H1 (cell line): ENCODE data around the gene ETV7. TPM values are rescaled to one million over a fixed set of nuclear protein-coding genes. Genes with fewer than 3 reads are reported as not detected.

Source experiments
- CTCF ChIA-PET: fragments of 300-600 bp; sonication (Branson Sonifier 250); formaldehyde crosslinking; loops from one replicate; lab custom pipeline; 2021; ENCODE audit not compliant: partially characterized antibody; lab: Charles Lee
- POLR2A ChIA-PET: fragments of 300-600 bp; sonication (Branson Sonifier 250); formaldehyde crosslinking; loops from one replicate; lab custom pipeline; 2021; ENCODE audit warnings: inconsistent platforms; ENCODE audit not compliant: partially characterized antibody; lab: Charles Lee
- DNase-seq, 2 experiments: peaks; one replicate each; pipeline versions ENCODE4 v3.0.0 to v3.0.0-alpha.2; 2010 to 2022; ENCODE audit warnings: low spot score in 2 of 2, low read depth in 1 of 2, mixed read lengths in 1 of 2
- FAIRE-seq: peaks from 2 replicates; lab custom pipeline; 2011; peaks lifted over from hg19 to GRCh38; lab: Jason Lieb, UNC
- H2AFZ ChIP-seq: 2 replicates; pipeline ENCODE4 v1.8.1; 2012; ENCODE audit warnings: low read length, inconsistent platforms
- H2AK5ac ChIP-seq: 2 replicates; pipeline ENCODE4 v1.6.1; 2013; ENCODE audit warnings: low read depth, low read length
- H2BK120ac ChIP-seq: replicated peaks from 2 replicates; pipeline ENCODE3; 2013; ENCODE audit warnings: low read depth, low read length, inconsistent platforms
- H2BK12ac ChIP-seq: 2 replicates; pipeline ENCODE4 v1.6.1; 2013; ENCODE audit warnings: low read depth, low read length
- H2BK15ac ChIP-seq: 2 replicates; pipeline ENCODE4 v1.6.1; 2013; ENCODE audit warnings: low read length
- H2BK20ac ChIP-seq: 2 replicates; pipeline ENCODE4 v1.6.1; 2013; ENCODE audit warnings: low read length
- H2BK5ac ChIP-seq: 2 replicates; pipeline ENCODE4 v1.6.1; 2013; ENCODE audit warnings: low read depth, low read length
- H3K14ac ChIP-seq: 2 replicates; pipeline ENCODE4 v1.6.1; 2013; ENCODE audit warnings: inconsistent platforms; ENCODE audit not compliant: insufficient read length
- H3K18ac ChIP-seq: 2 replicates; pipeline ENCODE4 v1.6.1; 2013; ENCODE audit warnings: low read length; ENCODE audit errors: extremely low read depth
- H3K23ac ChIP-seq: 2 replicates; pipeline ENCODE4 v1.6.1; 2013; ENCODE audit warnings: inconsistent platforms; ENCODE audit not compliant: insufficient read length
- H3K23me2 ChIP-seq: 2 replicates; pipeline ENCODE4 v1.6.1; 2013; ENCODE audit warnings: low read depth, low read length
- H3K27ac ChIP-seq: 2 replicates; pipeline ENCODE4 v1.6.1; 2011; ENCODE audit warnings: low read depth, low read length, inconsistent platforms
- H3K27me3 ChIP-seq, 4 experiments: replicated peaks in 1 of 4; 1 replicate in 1 of 4; 2 replicates in 3 of 4; pipeline versions ENCODE4 v1.6.1 to v1.8.1; 2011 to 2013; ENCODE audit warnings: low read length in 3 of 4, mild to moderate bottlenecking in 3 of 4, inconsistent platforms in 2 of 4, mixed read lengths in 2 of 4, moderate library complexity in 1 of 4; ENCODE audit not compliant: control insufficient read depth in 3 of 4, insufficient read depth in 3 of 4; ENCODE audit errors: extremely low read depth in 1 of 4
- H3K36me3 ChIP-seq, 4 experiments: 2 replicates each; pipeline versions ENCODE4 v1.6.1 to v1.8.1; 2011 to 2013; ENCODE audit warnings: mild to moderate bottlenecking in 4 of 4, low read length in 3 of 4, moderate library complexity in 2 of 4, control low read depth in 1 of 4, inconsistent platforms in 1 of 4; ENCODE audit not compliant: insufficient read depth in 4 of 4, control insufficient read depth in 2 of 4
- H3K4ac ChIP-seq: replicated peaks from 2 replicates; pipeline ENCODE3; 2013; ENCODE audit warnings: low read length, low read depth, mixed read lengths, inconsistent platforms; ENCODE audit not compliant: insufficient read length
- H3K4me1 ChIP-seq, 4 experiments: replicated peaks in 1 of 4; 1 replicate in 1 of 4; 2 replicates in 3 of 4; pipeline versions ENCODE4 v1.6.1 to v1.8.1; 2011 to 2013; ENCODE audit warnings: low read length in 3 of 4, inconsistent platforms in 2 of 4, mixed read lengths in 1 of 4; ENCODE audit not compliant: insufficient read depth in 4 of 4, control insufficient read depth in 3 of 4
- H3K4me2 ChIP-seq, 2 experiments: 2 replicates each; pipeline versions ENCODE4 v1.6.1 to v1.8.1; 2011 to 2013; ENCODE audit warnings: low read depth in 2 of 2, low read length in 2 of 2, control low read depth in 1 of 2, inconsistent platforms in 1 of 2, mild to moderate bottlenecking in 1 of 2; ENCODE audit not compliant: insufficient read depth in 1 of 2
- H3K4me3 ChIP-seq, 4 experiments: fragments of 200-600, 300-600 bp in 1 of 4; sonication (generic), shearing (Covaris generic), sonication (Bioruptor Twin) in 1 of 4; 2 replicates each; pipeline versions ENCODE4 v1.5.1 to v1.8.1; 2011 to 2016; ENCODE audit warnings: low read length in 4 of 4, low read depth in 3 of 4, control low read depth in 2 of 4, inconsistent platforms in 2 of 4, mild to moderate bottlenecking in 2 of 4, mixed read lengths in 1 of 4, moderate library complexity in 1 of 4; ENCODE audit not compliant: insufficient read depth in 2 of 4; ENCODE audit errors: extremely low read depth in 1 of 4
- H3K56ac ChIP-seq: replicated peaks from 2 replicates; pipeline ENCODE3; 2013; ENCODE audit warnings: low read depth, mild to moderate bottlenecking, mixed read lengths, low read length, inconsistent platforms; ENCODE audit not compliant: insufficient read length
- H3K79me1 ChIP-seq: 2 replicates; pipeline ENCODE4 v1.6.1; 2013; ENCODE audit warnings: low read depth, low read length, control low read depth
- H3K79me2 ChIP-seq, 2 experiments: 2 replicates each; pipeline versions ENCODE4 v1.6.1 to v1.8.1; 2012 to 2013; ENCODE audit warnings: low read length in 2 of 2, mild to moderate bottlenecking in 2 of 2, inconsistent platforms in 1 of 2; ENCODE audit not compliant: insufficient read depth in 2 of 2, control insufficient read depth in 1 of 2
- H3K9ac ChIP-seq, 4 experiments: replicated peaks in 1 of 4; 1 replicate in 1 of 4; 2 replicates in 3 of 4; pipeline versions ENCODE4 v1.6.1 to v1.8.1; 2011 to 2013; ENCODE audit warnings: low read depth in 3 of 4, low read length in 3 of 4, control low read depth in 2 of 4, mild to moderate bottlenecking in 2 of 4, moderate library complexity in 2 of 4, inconsistent platforms in 1 of 4; ENCODE audit errors: extremely low read depth in 1 of 4
- H3K9me3 ChIP-seq, 2 experiments: 2 replicates each; pipeline versions ENCODE4 v1.6.1 to v1.8.1; 2012 to 2013; ENCODE audit warnings: mild to moderate bottlenecking in 2 of 2, moderate library complexity in 2 of 2, control low read depth in 1 of 2, inconsistent platforms in 1 of 2, low read depth in 1 of 2, low read length in 1 of 2, mixed read lengths in 1 of 2; ENCODE audit not compliant: insufficient read depth in 2 of 2
- H4K20me1 ChIP-seq, 2 experiments: replicated peaks in 1 of 2; 2 replicates each; pipeline versions ENCODE3 to v1.8.1; 2011 to 2013; ENCODE audit warnings: inconsistent platforms in 2 of 2, low read length in 2 of 2, mild to moderate bottlenecking in 1 of 2; ENCODE audit not compliant: insufficient read depth in 2 of 2, control insufficient read depth in 1 of 2
- H4K5ac ChIP-seq: 2 replicates; pipeline ENCODE4 v1.6.1; 2013; ENCODE audit warnings: low read length, low read depth, mixed read lengths, inconsistent platforms; ENCODE audit not compliant: insufficient read length
- H4K8ac ChIP-seq: 2 replicates; pipeline ENCODE4 v1.8.0; 2013; ENCODE audit warnings: mild to moderate bottlenecking, moderate library complexity, low read length, inconsistent platforms; ENCODE audit not compliant: insufficient read depth; ENCODE audit errors: extremely low read depth
- H4K91ac ChIP-seq: replicated peaks from 2 replicates; pipeline ENCODE3; 2013; ENCODE audit warnings: low read length, mixed read lengths, inconsistent platforms; ENCODE audit not compliant: insufficient read length
- BACH1 ChIP-seq: IDR thresholded peaks from 2 replicates; pipeline ENCODE4 v1.6.1; 2012; ENCODE audit warnings: low read length, improper control_type of control experiment
- CEBPB ChIP-seq: IDR thresholded peaks from 2 replicates; pipeline ENCODE4 v1.6.1; 2012; ENCODE audit warnings: low read depth, low read length
- MAFK ChIP-seq: IDR thresholded peaks from 2 replicates; pipeline ENCODE4 v1.6.1; 2012; ENCODE audit warnings: low read depth, mild to moderate bottlenecking, improper control_type of control experiment, low read length
- RBBP5 ChIP-seq: IDR thresholded peaks from 2 replicates; pipeline ENCODE4 v1.7.1; 2012; ENCODE audit warnings: low read depth, mild to moderate bottlenecking, inconsistent platforms, low read length, moderate library complexity, borderline replicate concordance
- WGBS, 2 experiments: shearing (Covaris generic) in 1 of 2; methylation state at CpG; one replicate each; pipeline versions ENCODE4 v1.1.6 to v1.1.7; 2013 to 2015; ENCODE audit warnings: low lambda C conversion rate in 2 of 2, mixed read lengths in 2 of 2, inconsistent platforms in 1 of 2, low coverage in 1 of 2, missing lambda C conversion rate in 1 of 2; ENCODE audit not compliant: insufficient replicate concordance in 2 of 2, insufficient coverage in 1 of 2, insufficient read length in 1 of 2; ENCODE audit errors: extremely low coverage in 1 of 2, missing lambda C conversion rate in 1 of 2; 5-methylcytosine and 5-hydroxymethylcytosine counted together
- polyA plus RNA-seq, 7 experiments: library from polyadenylated mRNA; depleted of rRNA in 3 of 7; stranded (reverse) in 5 of 7; unstranded in 2 of 7; fragments of >200 nt in 5 of 7; fragments of 200-250 nt in 2 of 7; gene quantifications; 1 replicate in 5 of 7; 2 replicates in 1 of 7; 4 replicates in 1 of 7; pipeline versions ENCODE4 v1.2.1 to v1.2.3, GENCODE V29; 2011 to 2013; ENCODE audit warnings: missing spikeins in 2 of 7, mixed read lengths in 2 of 7
- total RNA-seq: library from RNA; stranded (reverse); fragmentation: NEBNext Ultra II Directional; extraction: Animal tissue kit (Norgen Biotek cat#: 25700); gene quantifications from 2 replicates; pipeline ENCODE4 v1.2.1, GENCODE V29; 2021

The ETV7 gene
- total and polyA plus RNA-seq, 2 of the 8 experiments (the other 6 are each of a cell fraction or from before 2014, with no cell fraction given): 0.54 to 2.4 TPM

- POLR2A ChIA-PET: no interaction called here
- no peaks in the 10 kb centered on the region for H3K36me3 ChIP-seq
- no peak overlapping the region for H3K4me2 ChIP-seq
- no peak overlapping the region for H3K4me3 ChIP-seq
- TF ChIP-seq BACH1 (no peak), RBBP5 (no peak), MAFK (no peak), CEBPB (no peak)
- H3K27ac ChIP-seq: no peak overlapping the region
- no peak overlapping the region for H2AK5ac ChIP-seq
- H3K23me2 ChIP-seq: no peaks in the 10 kb centered on the region
- CTCF ChIA-PET: no interaction called here
- no peak overlapping the region for H2BK12ac ChIP-seq
- no peak overlapping the region for H2BK120ac ChIP-seq
- no peaks in the 10 kb centered on the region for H4K20me1 ChIP-seq
- FAIRE-seq (no peak), DNase-seq (no peak)
- no peaks in the 10 kb centered on the region for H3K27me3 ChIP-seq
- no peak overlapping the region for H2BK15ac ChIP-seq
- H3K56ac ChIP-seq: no peak overlapping the region
- no peak overlapping the region for H2AFZ ChIP-seq
- no peaks in the 10 kb centered on the region for H3K79me1 ChIP-seq
- H4K5ac ChIP-seq: no peak overlapping the region
- H2BK5ac ChIP-seq: no peak overlapping the region
- 83% methylated on average over 1 of the region's 1 CpG; no CpG with 5 or more reads in 1 of the 2 experiments for WGBS, 2 experiments
- no peak overlapping the region for H2BK20ac ChIP-seq
- no peak overlapping the region for H3K14ac ChIP-seq
- no peak overlapping the region for H3K23ac ChIP-seq
- H3K18ac ChIP-seq: no peak overlapping the region
- H3K4ac ChIP-seq: no peak overlapping the region
- no peaks in the 10 kb centered on the region for H3K9me3 ChIP-seq
- no peak overlapping the region; a peak in 1 of 7 replicates for H3K9ac ChIP-seq
- H3K4me1 ChIP-seq: no peaks in the 10 kb centered on the region
- no peak overlapping the region for H4K8ac ChIP-seq
- H3K79me2 ChIP-seq: no peaks in the 10 kb centered on the region
- no peak overlapping the region for H4K91ac ChIP-seq
Observed at GRCh38 chr6:36399970-36400369, 12.5 kb upstream of the ETV7 start.
